ENCODE results near the gene CEP152.

The CEP152 gene

DNA sequence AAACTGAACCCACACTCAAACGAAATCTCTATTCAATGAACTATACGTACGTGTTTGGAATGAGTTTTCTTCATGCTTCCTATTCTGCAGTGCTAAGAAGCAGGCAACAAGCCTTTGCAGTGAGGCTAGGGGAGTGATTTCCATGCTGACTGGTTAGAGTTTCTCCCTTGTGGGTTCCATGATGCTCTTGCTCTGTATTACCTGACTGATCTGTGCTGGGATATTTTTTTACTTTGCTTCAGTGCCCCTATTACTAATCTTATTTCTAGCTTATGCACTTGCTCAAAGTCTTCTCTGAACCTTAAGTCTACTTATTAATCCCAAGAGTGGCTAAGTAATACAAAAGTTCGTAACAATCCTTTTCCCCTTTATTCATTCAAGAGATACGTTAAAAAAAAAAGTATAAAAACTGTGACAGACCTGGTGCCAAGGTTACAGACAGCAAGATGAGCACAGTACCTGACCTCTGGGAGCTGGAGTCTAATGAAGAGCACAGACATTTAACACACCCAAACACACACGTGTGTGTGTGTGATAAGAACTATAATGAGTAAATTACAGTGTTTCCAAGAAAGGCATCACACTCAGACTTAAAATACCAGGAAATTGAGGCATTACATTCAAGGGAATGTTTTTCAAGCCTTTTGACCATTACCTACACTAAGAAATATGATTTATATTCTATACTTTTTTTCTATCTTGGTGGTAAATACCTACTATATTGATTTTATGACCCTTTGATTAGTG, 114.9 kb downstream of the CEP152 start:
- DNase-seq = no peak

DNA sequence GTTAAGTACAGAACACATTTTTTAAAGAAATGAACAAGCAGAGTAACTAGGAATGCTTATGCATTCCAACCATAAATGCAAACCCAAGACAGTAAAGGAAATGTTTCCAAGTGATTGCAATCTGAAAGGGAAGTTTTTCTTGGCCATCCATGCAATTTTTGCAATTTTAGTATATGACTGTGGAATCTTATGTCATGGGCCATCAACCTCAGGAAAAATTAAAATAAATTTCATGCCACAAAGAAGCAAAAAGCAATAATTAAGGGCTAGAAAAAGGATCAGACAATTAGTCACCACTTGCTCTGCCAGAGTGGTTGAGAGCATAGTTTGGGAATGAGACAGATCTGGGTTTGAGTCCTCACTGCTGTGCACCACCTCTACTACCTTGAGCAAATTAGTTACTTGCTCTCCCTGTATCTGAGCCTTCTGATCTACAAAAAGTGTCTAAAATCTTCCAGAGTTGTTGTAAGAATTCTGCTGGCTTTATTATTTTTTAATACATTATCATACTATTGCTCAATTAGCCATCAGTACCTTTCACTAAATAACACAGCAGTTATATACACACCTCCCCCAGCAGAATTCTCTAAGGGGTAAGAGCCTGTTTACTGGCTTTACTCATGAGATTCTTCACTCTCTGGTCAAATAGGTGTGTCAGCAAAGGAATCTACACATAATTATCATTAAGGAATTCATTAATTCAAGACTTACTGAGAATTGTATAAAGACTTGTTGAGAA, 115.6 kb downstream of the CEP152 start:
- DNase-seq = no peak

DNA sequence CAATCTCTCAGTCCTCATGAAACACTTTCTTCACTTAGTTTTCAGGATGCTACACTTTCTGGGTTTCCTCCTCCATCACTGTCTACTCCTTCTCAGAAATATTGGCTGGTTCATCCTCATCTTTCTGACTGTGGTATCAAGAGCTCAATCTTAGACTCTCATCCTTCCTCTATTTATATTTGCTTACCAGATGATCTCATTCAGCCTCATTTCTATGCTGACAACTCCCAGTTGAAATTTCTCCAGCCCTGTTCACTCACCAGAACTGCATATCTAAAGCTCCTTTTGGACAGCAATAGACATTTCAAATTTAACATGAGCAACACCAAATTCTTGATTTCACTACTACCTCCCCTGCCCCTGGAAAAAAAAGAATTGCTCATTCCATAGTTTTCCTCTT, 117.4 kb downstream of the CEP152 start:
- no peak for DNase-seq

DNA sequence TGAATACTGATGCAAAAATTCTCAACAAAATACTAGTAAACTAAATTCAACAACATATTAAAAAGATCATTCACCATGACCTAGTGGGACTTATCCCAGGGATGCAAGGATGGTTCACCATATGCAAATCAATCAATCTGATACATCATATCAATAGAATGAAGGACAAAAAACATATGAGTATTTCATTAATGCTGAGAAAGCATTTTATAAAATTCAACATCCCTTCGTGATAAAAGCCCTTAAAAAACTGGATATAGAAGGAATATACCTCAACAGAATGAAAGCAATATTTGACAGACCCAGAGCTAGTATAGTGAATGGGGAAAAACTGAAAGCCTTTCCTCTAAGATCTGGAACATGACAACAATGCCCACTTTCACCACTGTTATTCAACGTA, 122.4 kb downstream of the CEP152 start:
- DNase-seq = no peak
